Measurements from ENCODE around the gene CFAP65.

- TF ChIP-seq, protein P1, sequence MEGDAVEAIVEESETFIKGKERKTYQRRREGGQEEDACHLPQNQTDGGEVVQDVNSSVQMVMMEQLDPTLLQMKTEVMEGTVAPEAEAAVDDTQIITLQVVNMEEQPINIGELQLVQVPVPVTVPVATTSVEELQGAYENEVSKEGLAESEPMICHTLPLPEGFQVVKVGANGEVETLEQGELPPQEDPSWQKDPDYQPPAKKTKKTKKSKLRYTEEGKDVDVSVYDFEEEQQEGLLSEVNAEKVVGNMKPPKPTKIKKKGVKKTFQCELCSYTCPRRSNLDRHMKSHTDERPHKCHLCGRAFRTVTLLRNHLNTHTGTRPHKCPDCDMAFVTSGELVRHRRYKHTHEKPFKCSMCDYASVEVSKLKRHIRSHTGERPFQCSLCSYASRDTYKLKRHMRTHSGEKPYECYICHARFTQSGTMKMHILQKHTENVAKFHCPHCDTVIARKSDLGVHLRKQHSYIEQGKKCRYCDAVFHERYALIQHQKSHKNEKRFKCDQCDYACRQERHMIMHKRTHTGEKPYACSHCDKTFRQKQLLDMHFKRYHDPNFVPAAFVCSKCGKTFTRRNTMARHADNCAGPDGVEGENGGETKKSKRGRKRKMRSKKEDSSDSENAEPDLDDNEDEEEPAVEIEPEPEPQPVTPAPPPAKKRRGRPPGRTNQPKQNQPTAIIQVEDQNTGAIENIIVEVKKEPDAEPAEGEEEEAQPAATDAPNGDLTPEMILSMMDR (IDR thresholded peaks at IDR 0.05; ENCODE audit: low read depth, low read length), result no peak
- no peak for TF ChIP-seq EZH2phosphoT487 (IDR thresholded peaks at IDR 0.05; ENCODE audit: low read depth)
Measured at GRCh38 chr2:218985021-218985324, 56.3 kb downstream of the CFAP65 start, which contains the start of gene FEV.

Data from OCI-LY3 (cell line).